GM19395 (cell line): ENCODE results near the gene CDH12.
"Not testable (repeated sequence)": the region's sequence is repeated elsewhere in the genome, so short reads cannot be mapped to it uniquely, and the experiment has no call there.

ENCODE experiments used
- ATAC-seq: cut with Tn5 transposase; IDR thresholded peaks from one replicate; pipeline ENCODE4 v1.9.1; 2021; ENCODE audit warnings: mild to moderate bottlenecking, moderate library complexity; ENCODE audit not compliant: unreplicated experiment

Gene CDH12

DNA sequence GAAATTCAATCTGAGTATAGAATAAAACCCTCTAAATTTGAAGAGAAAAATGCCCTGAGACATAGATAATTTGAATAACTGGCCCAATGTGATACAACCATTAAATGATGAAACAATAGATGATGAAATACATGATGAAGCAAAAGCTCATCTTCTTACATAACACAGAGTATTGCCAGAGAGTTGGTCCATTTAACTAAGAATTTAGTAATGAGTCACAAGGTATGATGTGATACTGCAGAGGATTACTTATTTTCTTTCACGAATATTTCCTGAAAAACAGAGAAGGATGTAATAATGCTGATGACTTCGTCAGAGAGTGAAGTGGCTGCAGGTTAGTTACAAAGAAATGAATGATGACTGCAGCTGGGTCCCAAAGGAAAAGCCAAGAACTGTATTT, 379.3 kb downstream of the CDH12 start:
- ATAC-seq: no peak

DNA sequence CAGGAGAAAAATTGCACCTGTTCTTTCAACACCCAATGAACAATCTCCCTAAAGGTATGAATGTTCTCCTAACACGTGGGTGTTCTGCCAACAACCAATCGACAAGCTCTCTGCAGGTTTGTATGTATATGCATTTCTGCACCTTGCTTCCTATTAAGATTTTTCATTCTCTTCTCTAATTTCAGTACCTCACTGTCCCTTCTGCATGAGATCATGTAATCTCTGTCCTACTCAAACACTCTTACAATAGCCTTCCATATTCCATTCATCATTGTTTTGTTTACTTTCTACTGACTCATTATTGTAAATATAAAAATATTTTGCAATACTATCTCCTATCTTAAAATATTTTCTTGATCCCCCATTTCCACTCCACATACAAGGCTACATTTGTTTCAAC, 382.0 kb downstream of the CDH12 start:
- no peak for ATAC-seq

DNA sequence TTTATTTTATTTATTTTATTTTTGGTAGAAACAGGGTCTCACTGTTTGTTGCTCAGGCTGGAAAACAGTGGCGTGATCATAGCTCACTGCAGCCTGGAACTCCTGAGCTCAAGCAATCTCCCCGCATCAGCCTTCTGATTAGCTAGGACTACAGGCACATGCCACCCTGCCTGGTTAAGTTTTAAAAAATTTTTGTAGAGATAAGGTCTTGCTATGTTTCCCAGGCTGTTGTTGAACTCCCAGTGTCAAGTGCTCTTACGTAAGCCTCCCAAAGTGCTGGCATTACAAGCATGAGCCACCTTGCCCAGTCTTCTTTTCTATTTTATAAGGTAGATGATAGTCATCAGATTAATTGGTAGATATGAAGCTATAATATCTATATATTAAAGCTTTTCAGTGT, 382.7 kb downstream of the CDH12 start:
- no peak for ATAC-seq

DNA sequence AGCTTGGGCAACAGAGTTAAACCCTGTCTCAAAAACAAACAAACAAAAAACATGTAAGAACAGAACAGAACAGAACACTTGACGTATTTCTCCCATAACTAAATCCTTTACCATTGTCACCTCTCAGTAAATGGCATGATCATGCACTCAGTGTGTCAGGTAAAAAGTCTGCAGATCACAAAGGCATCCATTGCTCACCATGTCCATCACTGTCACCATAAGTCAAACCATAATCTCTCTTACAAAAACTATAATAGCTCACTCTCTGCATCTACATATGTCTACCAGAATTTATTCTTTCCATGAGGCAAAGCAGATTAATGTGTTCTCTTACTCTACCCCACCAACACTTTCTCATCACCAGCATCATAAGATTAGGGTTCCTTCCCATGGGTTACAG, 387.5 kb downstream of the CDH12 start:
- no peak for ATAC-seq

GRCh38 chr5:22465177-22465576, 388.0 kb downstream of the CDH12 start:
- ATAC-seq: no peak

- ATAC-seq: no peak
Observed at GRCh38 chr5:22460189-22460588, 393.0 kb downstream of the CDH12 start.

DNA sequence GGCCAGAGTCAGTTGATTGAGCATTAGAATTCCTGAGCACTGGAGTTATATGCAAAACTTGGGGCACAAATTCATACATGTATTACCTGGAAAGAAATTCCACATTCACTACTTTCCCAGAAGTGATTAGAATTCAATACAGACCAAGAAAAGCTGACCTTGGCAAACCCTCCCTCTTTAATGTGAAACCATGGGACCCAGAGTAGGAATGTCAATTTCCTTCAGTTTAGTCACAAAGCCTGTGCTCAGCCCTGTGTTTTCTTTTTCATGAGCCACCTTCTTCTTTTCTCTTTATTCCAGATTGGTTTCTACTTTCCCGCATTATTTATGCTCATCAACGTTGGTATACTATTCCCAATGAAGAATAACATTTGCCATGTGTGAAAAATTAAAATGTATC, 420.2 kb downstream of the CDH12 start:
- no peak for ATAC-seq

DNA sequence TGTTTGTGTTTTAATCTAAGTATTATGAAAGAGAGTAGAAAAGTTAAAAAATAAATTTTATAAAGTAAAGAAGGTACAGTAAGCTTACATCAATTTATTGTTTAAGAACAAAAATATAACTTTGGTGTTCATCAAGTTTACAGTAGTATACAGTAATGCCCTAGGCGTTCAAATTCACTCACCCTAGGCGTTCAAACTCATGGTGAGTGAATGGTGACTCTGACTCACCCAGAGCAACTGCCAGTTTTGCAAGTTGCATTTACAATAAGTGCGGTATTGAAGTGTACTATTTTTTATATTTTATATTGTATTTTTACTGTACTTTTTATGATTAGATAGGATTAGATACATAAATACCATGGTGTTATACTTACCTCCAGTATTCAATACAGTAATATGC, 421.3 kb downstream of the CDH12 start:
- ATAC-seq: no peak

- ATAC-seq: no peak
Observed at GRCh38 chr5:22431406-22431805, 421.7 kb downstream of the CDH12 start.

DNA sequence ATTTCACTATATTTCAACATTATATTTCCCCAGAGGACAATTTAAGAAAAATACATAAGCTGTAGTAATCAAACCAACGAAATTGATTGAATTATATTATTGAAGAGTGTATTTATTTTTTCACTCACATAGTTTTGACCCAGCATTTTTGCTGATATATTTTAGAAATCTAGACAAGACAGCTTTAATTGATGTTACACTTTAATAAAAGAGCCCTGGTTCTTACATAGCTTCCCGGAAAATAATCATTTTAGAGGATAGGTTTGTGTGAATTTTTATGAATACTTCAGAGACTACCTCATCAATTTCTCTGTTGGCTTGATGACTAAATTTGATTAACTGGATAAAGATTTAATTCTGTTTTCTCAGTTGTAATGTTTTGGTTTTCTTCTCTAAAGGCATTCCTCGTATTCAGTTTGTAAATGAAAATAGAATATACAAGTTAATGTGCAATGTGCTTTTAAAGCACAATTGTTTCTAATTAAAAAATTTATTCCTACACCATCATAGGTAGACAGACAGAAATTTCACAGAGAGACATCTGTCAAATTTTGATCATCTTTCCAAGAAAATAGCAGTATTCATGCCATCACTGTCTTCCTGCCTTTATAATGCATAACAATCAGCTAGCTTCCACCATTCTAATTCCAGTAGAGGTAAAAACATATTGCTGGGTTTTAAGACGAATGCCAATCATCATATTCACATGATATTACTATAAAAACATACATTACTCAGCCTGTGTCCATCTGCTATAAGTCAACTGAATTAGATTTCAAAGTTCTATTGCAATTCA, 441.4 kb downstream of the CDH12 start:
- no peak for ATAC-seq

DNA sequence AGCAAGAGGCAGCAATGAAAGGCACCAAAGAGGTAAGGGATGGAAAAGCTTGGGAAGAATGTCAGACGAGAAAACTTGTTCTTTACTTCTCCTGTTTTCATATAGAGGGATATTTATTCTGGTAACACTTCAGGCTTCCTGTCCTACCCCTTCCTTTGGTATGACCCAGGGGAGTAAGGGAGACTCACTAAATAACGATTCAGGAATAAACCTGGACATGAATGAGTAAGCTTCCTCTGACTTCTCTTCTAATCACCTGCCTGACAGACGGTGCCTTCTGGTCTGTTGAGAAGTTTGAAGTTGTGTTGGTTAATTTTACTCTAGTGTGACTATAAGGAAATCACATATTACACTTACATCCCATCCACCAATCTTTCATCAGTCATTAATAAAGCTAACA, 461.2 kb downstream of the CDH12 start:
- no peak for ATAC-seq

DNA sequence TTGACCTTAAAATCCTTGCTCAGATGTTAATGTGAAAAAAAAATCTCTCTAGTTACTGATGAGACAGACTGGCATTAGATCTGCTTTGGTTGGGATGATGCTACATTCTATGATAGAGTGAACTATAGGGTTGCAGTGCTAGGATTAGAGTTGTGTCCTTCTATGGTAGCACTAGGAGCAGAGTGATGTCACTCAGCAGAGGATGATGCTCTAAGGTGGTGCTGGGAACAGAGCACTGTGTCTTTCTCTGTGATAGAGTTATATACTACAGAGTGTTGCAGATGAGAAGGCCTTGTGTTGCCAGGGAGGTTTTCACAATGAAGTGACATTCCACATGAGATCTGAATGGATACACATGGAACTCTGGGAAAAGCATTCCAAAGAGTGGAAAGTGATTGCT, 462.3 kb downstream of the CDH12 start:
- ATAC-seq: no peak

DNA sequence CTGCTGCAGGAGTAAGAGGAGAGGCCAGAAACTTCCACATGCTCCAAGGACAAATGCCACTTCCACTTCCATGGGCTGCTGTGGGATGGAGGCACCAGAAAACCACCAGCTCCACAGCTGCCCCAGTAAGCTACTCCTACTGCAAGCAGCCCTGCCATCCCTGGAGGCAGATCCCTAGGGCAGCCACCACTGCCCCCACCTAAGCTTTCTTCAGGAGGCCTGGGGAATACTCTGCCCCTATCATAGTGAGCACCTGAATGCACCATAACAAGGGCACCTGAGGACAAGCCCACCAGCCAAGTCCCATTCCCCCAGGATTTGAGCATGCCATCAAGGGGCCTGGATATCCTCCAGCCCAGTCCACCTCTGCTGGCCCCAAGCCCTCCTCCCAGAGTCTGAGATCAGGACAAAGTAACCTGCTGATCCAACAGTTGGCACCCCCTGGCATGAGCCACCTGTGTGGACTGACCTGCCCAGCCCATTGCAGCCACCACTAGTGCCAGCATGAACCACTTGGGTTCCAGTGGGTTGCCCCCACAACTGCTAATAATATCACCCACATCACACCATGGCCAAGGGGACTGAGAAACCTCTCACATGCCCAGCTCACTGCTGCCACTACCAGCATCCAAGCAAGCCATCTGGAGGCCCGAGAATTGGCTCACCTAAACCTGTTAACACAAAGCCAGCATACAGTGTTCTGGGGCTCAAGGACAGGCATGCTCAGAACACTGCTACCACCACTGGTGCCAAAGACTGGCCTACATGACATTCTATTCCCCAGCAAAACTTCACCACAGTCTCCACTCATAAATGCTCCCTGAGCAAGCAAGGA, 480.1 kb downstream of the CDH12 start:
- no peak for ATAC-seq

GRCh38 chr5:22372376-22372775, 480.8 kb downstream of the CDH12 start:
- no peak for ATAC-seq

DNA sequence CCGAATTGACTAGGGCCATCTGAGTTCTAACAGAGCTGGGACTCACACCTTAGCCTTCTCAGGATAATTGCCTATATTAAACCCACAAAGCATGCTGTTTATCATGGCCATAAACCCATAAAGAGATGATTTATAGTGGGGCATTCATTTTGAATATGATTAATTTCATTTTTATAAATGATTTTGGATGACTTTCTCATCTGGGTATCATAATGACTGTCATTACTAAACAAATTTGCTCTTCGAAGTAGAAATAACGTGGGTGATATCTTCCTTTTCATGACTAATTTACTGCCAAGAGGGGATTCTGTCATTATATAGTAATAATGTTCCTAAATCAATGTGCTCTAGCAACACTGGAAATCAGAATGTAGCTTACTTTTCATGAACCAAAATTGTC, 498.2 kb downstream of the CDH12 start:
- no peak for ATAC-seq

GRCh38 chr5:22352493-22352892, 500.7 kb downstream of the CDH12 start:
- no peak for ATAC-seq

- ATAC-seq: no peak
Observed at GRCh38 chr5:22351178-22351577, 502.0 kb downstream of the CDH12 start.

DNA sequence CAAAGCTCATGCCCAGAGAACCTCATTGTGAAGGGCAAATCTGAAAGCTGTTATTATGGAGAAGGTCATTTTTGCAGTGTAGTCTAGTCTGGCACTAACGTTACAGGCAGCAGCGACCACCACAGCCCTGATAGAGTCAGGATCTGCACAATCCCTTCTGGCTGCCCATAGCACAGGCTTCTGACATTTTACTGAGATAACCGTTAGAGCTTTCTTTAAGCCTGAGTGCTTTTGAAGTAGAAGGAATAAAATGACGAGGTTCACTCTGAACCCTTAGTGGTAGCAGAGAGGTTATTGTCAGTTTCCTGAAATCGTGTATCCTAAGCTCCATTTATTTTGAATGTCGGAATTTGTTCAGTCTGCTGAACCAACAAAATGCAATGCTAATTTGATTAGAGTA, 505.1 kb downstream of the CDH12 start:
- ATAC-seq: no peak

DNA sequence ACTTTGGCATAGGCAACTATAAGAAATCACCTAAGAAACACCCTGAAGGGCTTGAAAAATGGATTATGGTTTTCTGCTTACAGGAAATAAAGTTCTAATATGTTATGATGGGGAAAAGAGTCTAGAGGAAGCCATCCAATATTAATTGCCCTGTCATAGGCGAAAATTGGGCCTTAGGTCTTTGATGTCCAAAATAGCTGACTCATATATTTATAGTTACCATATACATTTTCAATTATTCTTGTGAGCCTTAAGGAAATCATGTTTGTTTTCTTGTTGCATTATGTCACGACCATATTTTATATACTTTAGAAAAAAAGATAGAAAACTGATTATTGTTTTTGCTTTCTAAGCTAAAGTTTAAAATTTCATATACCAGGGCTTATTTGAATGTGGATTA, 509.1 kb downstream of the CDH12 start:
- ATAC-seq: no peak

- ATAC-seq: no peak
Observed at GRCh38 chr5:22341406-22341805, 511.7 kb downstream of the CDH12 start.

DNA sequence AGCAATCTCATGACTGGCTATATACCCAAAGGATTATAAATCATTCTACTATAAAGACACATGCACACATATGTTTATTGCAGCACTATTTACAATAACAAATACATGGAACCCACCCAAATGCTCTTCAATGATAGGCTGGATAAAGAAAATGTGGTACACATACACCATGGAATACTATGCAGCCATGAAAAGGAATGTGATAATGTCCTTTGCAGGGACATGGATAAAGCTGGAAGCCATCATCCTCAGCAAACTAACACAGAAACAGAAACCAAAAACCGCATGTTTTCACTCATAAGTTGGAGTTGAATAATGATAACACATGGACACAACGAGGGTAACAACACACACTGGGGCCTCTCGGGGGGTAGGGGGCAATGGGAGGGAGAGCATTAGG, 520.2 kb downstream of the CDH12 start:
- not testable (repeated sequence) for ATAC-seq

DNA sequence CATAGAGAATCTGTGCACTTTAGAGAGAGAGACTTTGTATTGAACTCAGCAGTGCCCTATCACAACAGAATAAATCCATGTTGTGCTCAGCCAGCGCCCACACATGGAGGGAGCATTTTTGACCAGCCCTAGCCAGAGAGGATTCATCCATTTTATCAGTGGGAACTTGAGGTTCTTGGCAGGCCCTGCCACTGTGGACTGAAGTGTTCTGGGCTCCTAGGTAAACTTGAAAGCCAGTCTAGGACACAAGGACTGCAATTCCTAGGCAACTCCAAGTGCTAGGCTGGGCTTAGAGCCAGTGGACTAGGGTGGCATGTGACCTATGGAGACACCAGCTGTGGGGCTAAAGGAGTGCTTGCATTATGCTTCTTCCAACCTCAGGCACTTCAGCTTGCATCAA, 523.5 kb downstream of the CDH12 start:
- ATAC-seq: no peak
